Measurements from ENCODE around the gene DNMT1.

DNMT1 gene

GRCh38 chr19:10112895-10113591 is 81.7 kb downstream of the DNMT1 start:
- TF ChIP-seq PATZ1 (CRISPR knock-in tag; IDR thresholded peaks at IDR 0.05; ENCODE audit: borderline replicate concordance) (peak; percentile 8; the same call in 1 of the 2 replicates), GLIS3 (CRISPR knock-in tag; IDR thresholded peaks at IDR 0.05) (peak; percentile 79), RARB (CRISPR knock-in tag; IDR thresholded peaks at IDR 0.05) (no peak), CSRNP3 (CRISPR knock-in tag; IDR thresholded peaks at IDR 0.05) (peak; percentile 58; the same call in 1 of the 2 replicates)
- peak; percentile 14 for ATAC-seq

- no peak for TF ChIP-seq ISL1 (CRISPR knock-in tag; IDR thresholded peaks at IDR 0.05)
- peak; percentile 69; the same call in 1 of the 2 replicates for TF ChIP-seq ZFP3 (CRISPR knock-in tag; IDR thresholded peaks at IDR 0.05)
- TF ChIP-seq ARNTL (CRISPR knock-in tag; IDR thresholded peaks at IDR 0.05; ENCODE audit: borderline replicate concordance, low read depth): no peak
- TF ChIP-seq BACH2 (CRISPR knock-in tag; IDR thresholded peaks at IDR 0.05; ENCODE audit: borderline replicate concordance): no peak
- no peak for ATAC-seq
Measured at GRCh38 chr19:10112037-10112761, 82.6 kb downstream of the DNMT1 start.

- ATAC-seq: no peak
- TF ChIP-seq TOX (CRISPR knock-in tag; IDR thresholded peaks at IDR 0.05; ENCODE audit: borderline replicate concordance): no peak
- TF ChIP-seq RARB (CRISPR knock-in tag; IDR thresholded peaks at IDR 0.05): no peak
- no peak for TF ChIP-seq ZFP3 (CRISPR knock-in tag; IDR thresholded peaks at IDR 0.05)
- TF ChIP-seq CSRNP3 (CRISPR knock-in tag; IDR thresholded peaks at IDR 0.05): no peak
- no peak for TF ChIP-seq PPARA (CRISPR knock-in tag; IDR thresholded peaks at IDR 0.05; ENCODE audit: borderline replicate concordance)
- TF ChIP-seq ZNF8 (CRISPR knock-in tag; IDR thresholded peaks at IDR 0.05): no peak
- TF ChIP-seq TCF4 (CRISPR knock-in tag; IDR thresholded peaks at IDR 0.05; ENCODE audit: borderline replicate concordance): no peak
- no peak for TF ChIP-seq POU6F1 (CRISPR knock-in tag; IDR thresholded peaks at IDR 0.05; ENCODE audit: borderline replicate concordance, low read depth)
- no peak for TF ChIP-seq ZNF70 (CRISPR knock-in tag; IDR thresholded peaks at IDR 0.05)
- no peak for TF ChIP-seq ZNF565 (CRISPR knock-in tag; conservative IDR thresholded peaks at IDR 0.05; ENCODE audit: low read depth)
- no peak for TF ChIP-seq GLIS3 (CRISPR knock-in tag; IDR thresholded peaks at IDR 0.05)
Measured at GRCh38 chr19:10111405-10111811, 83.3 kb downstream of the DNMT1 start, which contains the start of gene P2RY11. Gene P2RY11 (plus strand): TSS chr19:10111693. CDS start chr19:10111722, 29 bp downstream.

GRCh38 chr19:10110972-10111317 is 83.8 kb downstream of the DNMT1 start:
- ATAC-seq: no peak
- TF ChIP-seq OSR1 (CRISPR knock-in tag; IDR thresholded peaks at IDR 0.05) (no peak), TCF4 (CRISPR knock-in tag; IDR thresholded peaks at IDR 0.05; ENCODE audit: borderline replicate concordance) (no peak), ISL1 (CRISPR knock-in tag; IDR thresholded peaks at IDR 0.05) (no peak), SNAI2 (CRISPR knock-in tag; IDR thresholded peaks at IDR 0.05) (no peak), RARB (CRISPR knock-in tag; IDR thresholded peaks at IDR 0.05) (no peak), ZFP3 (CRISPR knock-in tag; IDR thresholded peaks at IDR 0.05) (no peak), CSRNP3 (CRISPR knock-in tag; IDR thresholded peaks at IDR 0.05) (no peak), PATZ1 (CRISPR knock-in tag; IDR thresholded peaks at IDR 0.05; ENCODE audit: borderline replicate concordance) (no peak), ZNF565 (CRISPR knock-in tag; conservative IDR thresholded peaks at IDR 0.05; ENCODE audit: low read depth) (no peak), CREB5 (CRISPR knock-in tag; IDR thresholded peaks at IDR 0.05; ENCODE audit: low read depth) (no peak), ZC3H10 (CRISPR knock-in tag; IDR thresholded peaks at IDR 0.05) (no peak), BACH2 (CRISPR knock-in tag; IDR thresholded peaks at IDR 0.05; ENCODE audit: borderline replicate concordance) (no peak), TOX (CRISPR knock-in tag; IDR thresholded peaks at IDR 0.05; ENCODE audit: borderline replicate concordance) (no peak)

All from SK-N-SH treated with all-trans-retinoic acid at 6 μM for 48 hours (cell line).